ENCODE measurements around the gene PMPCA.

The PMPCA gene

GRCh38 chr9:136442265-136442664 lies 31.8 kb downstream of the PMPCA start:
- Histone ChIP-seq H3K27ac (ENCODE audit: low read depth, low read length) (no peak overlapping the region), H3K4me1 (ENCODE audit: insufficient read depth, low read length) (peaks cover 17% of the 10 kb centered on the region), H3K9me3 (ENCODE audit: low read length) (no peaks in the 10 kb centered on the region), H3K36me3 (ENCODE audit: insufficient read depth, low read length) (peaks cover 55% of the 10 kb centered on the region), H3K9ac (ENCODE audit: low read length) (no peak overlapping the region), H3K27me3 (ENCODE audit: control insufficient read depth in 1 of 2, insufficient read depth in 2 of 2, low read length in 2 of 2) (no peaks in the 10 kb centered on the region), H3K4me3 (ENCODE audit: low read depth in 1 of 2, low read length in 2 of 2) (no peak overlapping the region)

GRCh38 chr9:136443087-136443486 lies 32.6 kb downstream of the PMPCA start:
- H3K4me1 ChIP-seq (ENCODE audit: insufficient read depth, low read length) = peaks cover 9% of the 10 kb centered on the region
- no peaks in the 10 kb centered on the region for H3K9me3 ChIP-seq (ENCODE audit: low read length)
- no peaks in the 10 kb centered on the region for H3K27me3 ChIP-seq (ENCODE audit: control insufficient read depth in 1 of 2, insufficient read depth in 2 of 2, low read length in 2 of 2)
- H3K36me3 ChIP-seq (ENCODE audit: insufficient read depth, low read length) = peaks cover 63% of the 10 kb centered on the region
- H3K4me3 ChIP-seq (ENCODE audit: low read depth in 1 of 2, low read length in 2 of 2) = no peak overlapping the region
- H3K27ac ChIP-seq (ENCODE audit: low read depth, low read length) = no peak overlapping the region
- H3K9ac ChIP-seq (ENCODE audit: low read length) = no peak overlapping the region

- H3K36me3 ChIP-seq (ENCODE audit: insufficient read depth, low read length) = peaks cover 69% of the 10 kb centered on the region
Measured at GRCh38 chr9:136443687-136444086, 33.2 kb downstream of the PMPCA start.

GRCh38 chr9:136444102-136444501 lies 33.6 kb downstream of the PMPCA start:
- Histone ChIP-seq H3K36me3 (ENCODE audit: insufficient read depth, low read length) (peaks cover 73% of the 10 kb centered on the region), H3K4me3 (ENCODE audit: low read depth in 1 of 2, low read length in 2 of 2) (no peak overlapping the region), H3K9me3 (ENCODE audit: low read length) (no peaks in the 10 kb centered on the region), H3K9ac (ENCODE audit: low read length) (no peak overlapping the region), H3K27me3 (ENCODE audit: control insufficient read depth in 1 of 2, insufficient read depth in 2 of 2, low read length in 2 of 2) (no peaks in the 10 kb centered on the region), H3K4me1 (ENCODE audit: insufficient read depth, low read length) (peaks cover 6% of the 10 kb centered on the region), H3K27ac (ENCODE audit: low read depth, low read length) (no peak overlapping the region)

More at GRCh38 chr9:136443687-136444086, 33.2 kb downstream of the PMPCA start:
- Histone ChIP-seq H3K4me1 (ENCODE audit: insufficient read depth, low read length) (peaks cover 6% of the 10 kb centered on the region), H3K4me3 (ENCODE audit: low read depth in 1 of 2, low read length in 2 of 2) (no peak overlapping the region), H3K27ac (ENCODE audit: low read depth, low read length) (no peak overlapping the region), H3K27me3 (ENCODE audit: control insufficient read depth in 1 of 2, insufficient read depth in 2 of 2, low read length in 2 of 2) (no peaks in the 10 kb centered on the region), H3K9ac (ENCODE audit: low read length) (no peak overlapping the region), H3K9me3 (ENCODE audit: low read length) (no peaks in the 10 kb centered on the region)

DNA sequence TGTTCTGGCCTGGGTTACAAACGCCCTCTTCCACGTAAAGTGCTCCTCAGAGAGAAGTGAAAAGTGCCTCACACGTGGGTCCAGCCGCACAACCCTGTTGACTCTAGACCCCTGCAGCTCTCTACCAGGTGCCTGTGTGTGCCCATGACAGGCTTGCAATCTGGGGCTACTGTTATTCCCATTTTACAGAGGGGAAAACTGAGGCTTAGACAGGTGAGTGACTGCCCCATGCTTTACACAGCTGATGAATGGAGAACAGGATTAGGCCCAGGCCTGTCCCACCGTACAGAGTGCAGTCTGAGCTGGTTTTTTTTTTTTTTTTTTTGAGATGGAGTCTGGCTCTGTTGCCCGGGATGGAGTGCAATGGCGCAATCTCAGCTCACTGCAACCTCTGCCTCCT lies 35.3 kb downstream of the PMPCA start:
- H3K36me3 ChIP-seq (ENCODE audit: insufficient read depth, low read length) = peaks cover 84% of the 10 kb centered on the region

DNA sequence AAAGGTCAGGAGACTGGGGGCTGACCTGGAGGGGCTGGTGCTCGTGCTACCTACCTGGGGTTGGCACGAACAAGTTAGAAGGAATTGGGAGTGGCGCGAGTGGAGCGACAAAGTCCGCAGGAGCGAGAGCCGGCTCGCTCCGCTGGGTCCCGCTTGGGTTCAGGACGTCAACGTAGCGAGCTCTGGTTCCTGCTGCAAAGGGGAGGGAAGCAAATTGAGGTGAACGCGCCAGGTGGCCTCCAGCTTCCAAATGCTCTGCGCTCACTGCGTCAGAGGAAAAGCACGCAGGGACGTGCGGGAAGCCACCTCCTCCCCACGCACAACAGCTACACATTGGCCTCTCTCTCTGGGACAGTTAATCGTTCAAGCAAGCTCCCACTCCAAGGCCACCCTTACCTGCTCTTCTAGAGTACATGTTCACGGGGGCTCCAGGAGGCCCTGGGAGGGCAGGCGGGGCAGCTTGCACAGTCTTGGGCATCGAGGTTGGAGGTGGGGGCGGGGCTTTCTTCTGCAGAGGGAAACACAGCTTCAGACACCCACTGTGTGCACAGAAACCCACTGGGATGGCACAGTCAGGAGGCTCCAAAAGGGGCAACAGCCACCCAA lies 36.8 kb downstream of the PMPCA start:
- H3K4me3 ChIP-seq (ENCODE audit: low read depth in 1 of 2, low read length in 2 of 2) = no peak overlapping the region
- no peaks in the 10 kb centered on the region for H3K27me3 ChIP-seq (ENCODE audit: control insufficient read depth in 1 of 2, insufficient read depth in 2 of 2, low read length in 2 of 2)
- H3K9ac ChIP-seq (ENCODE audit: low read length) = no peak overlapping the region
- no peaks in the 10 kb centered on the region for H3K9me3 ChIP-seq (ENCODE audit: low read length)
- H3K27ac ChIP-seq (ENCODE audit: low read depth, low read length) = no peak overlapping the region
- no peaks in the 10 kb centered on the region for H3K4me1 ChIP-seq (ENCODE audit: insufficient read depth, low read length)
- peaks cover 80% of the 10 kb centered on the region for H3K36me3 ChIP-seq (ENCODE audit: insufficient read depth, low read length)

More for the DNA sequence above, 35.3 kb downstream of the PMPCA start:
- Histone ChIP-seq H3K9me3 (ENCODE audit: low read length) (no peaks in the 10 kb centered on the region), H3K4me3 (ENCODE audit: low read depth in 1 of 2, low read length in 2 of 2) (no peak overlapping the region), H3K9ac (ENCODE audit: low read length) (no peak overlapping the region), H3K27me3 (ENCODE audit: control insufficient read depth in 1 of 2, insufficient read depth in 2 of 2, low read length in 2 of 2) (no peaks in the 10 kb centered on the region), H3K27ac (ENCODE audit: low read depth, low read length) (no peak overlapping the region), H3K4me1 (ENCODE audit: insufficient read depth, low read length) (no peaks in the 10 kb centered on the region)

DNA sequence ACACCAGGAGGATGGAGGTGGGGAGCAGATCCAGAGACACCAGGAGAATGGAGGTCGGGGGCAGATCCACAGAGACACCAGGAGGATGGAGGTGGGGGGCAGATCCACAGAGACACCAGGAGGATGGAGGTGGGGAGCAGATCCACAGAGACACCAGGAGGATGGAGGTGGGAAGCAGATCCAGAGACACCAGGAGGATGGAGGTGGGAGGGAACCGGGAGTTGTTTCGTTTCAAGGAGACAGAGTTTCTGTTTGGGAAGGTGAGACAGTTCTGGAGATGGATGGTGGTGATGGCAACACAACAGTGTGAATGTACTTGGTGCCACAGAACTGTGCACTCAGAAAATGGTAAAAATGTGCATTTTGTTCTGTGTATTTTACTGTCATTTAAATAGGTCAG lies 38.2 kb downstream of the PMPCA start:
- peaks cover 78% of the 10 kb centered on the region for H3K36me3 ChIP-seq (ENCODE audit: insufficient read depth, low read length)
- no peak overlapping the region for H3K4me3 ChIP-seq (ENCODE audit: low read depth in 1 of 2, low read length in 2 of 2)
- no peak overlapping the region for H3K9ac ChIP-seq (ENCODE audit: low read length)
- no peak overlapping the region for H3K27ac ChIP-seq (ENCODE audit: low read depth, low read length)
- H3K27me3 ChIP-seq (ENCODE audit: control insufficient read depth in 1 of 2, insufficient read depth in 2 of 2, low read length in 2 of 2) = no peaks in the 10 kb centered on the region
- H3K9me3 ChIP-seq (ENCODE audit: low read length) = no peaks in the 10 kb centered on the region
- H3K4me1 ChIP-seq (ENCODE audit: insufficient read depth, low read length) = no peaks in the 10 kb centered on the region

DNA sequence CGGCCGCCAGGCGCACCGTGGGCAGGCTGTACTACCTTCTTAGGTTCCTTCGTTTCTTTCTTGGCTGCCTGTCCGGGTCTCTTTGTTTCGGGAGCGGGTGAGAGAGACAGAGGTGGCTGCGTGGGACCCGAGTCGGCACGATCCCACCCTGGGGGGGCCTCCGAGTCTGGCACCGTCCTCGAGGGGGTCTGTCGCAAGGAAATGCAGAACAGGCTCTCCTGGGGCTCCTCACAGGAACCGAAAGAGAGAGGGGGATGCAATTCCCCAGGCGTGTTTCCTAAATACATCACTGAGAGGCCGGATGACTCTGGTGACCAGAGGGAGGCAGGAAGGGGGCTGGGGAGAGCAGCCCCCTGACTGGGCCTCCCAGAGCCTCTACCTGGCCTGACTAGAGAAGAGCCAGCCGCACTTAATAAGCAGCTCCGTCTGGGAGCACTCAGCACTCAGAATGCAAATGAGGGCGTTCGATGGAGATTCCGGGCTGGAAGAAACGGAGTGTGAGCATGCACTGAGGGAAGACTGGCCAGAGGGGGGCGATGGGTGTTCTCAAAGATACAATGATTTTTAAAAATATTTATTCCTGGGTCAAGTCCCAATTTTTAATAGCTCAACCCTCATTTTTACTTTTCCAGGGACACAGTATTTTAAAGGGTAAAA lies 40.9 kb downstream of the PMPCA start:
- H3K4me3 ChIP-seq (ENCODE audit: low read depth in 1 of 2, low read length in 2 of 2) = no peak overlapping the region
- H3K36me3 ChIP-seq (ENCODE audit: insufficient read depth, low read length) = peaks cover 85% of the 10 kb centered on the region

DNA sequence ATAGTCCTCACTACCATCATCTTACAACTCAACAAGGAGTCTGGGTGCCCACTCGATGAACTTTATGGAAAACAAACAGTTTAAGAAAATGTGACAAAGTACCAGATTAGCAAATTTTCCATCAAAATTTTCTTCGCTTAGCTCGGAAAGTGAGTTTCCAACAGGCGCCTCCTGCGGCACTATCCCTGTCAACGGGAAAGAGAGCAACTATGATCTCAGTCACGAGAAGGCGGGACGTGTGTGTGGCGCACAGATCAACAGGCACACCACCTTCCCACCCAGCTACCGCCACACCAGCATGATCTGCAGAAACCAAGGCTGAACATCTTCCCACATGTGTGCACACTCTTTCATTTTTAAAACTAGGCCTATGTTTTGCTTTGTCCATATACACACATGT lies 42.9 kb downstream of the PMPCA start:
- H3K36me3 ChIP-seq (ENCODE audit: insufficient read depth, low read length) = peaks cover 86% of the 10 kb centered on the region
- H3K9ac ChIP-seq (ENCODE audit: low read length) = no peak overlapping the region
- H3K27me3 ChIP-seq (ENCODE audit: control insufficient read depth in 1 of 2, insufficient read depth in 2 of 2, low read length in 2 of 2) = no peaks in the 10 kb centered on the region

More for the DNA sequence above, 40.9 kb downstream of the PMPCA start:
- H3K27ac ChIP-seq (ENCODE audit: low read depth, low read length) = no peak overlapping the region
- no peaks in the 10 kb centered on the region for H3K9me3 ChIP-seq (ENCODE audit: low read length)
- no peaks in the 10 kb centered on the region for H3K4me1 ChIP-seq (ENCODE audit: insufficient read depth, low read length)
- H3K27me3 ChIP-seq (ENCODE audit: control insufficient read depth in 1 of 2, insufficient read depth in 2 of 2, low read length in 2 of 2) = no peaks in the 10 kb centered on the region
- no peak overlapping the region for H3K9ac ChIP-seq (ENCODE audit: low read length)

GRCh38 chr9:136454026-136454796 lies 43.8 kb downstream of the PMPCA start:
- H3K36me3 ChIP-seq (ENCODE audit: insufficient read depth, low read length) = peaks cover 86% of the 10 kb centered on the region
- H3K27me3 ChIP-seq (ENCODE audit: control insufficient read depth in 1 of 2, insufficient read depth in 2 of 2, low read length in 2 of 2) = no peaks in the 10 kb centered on the region
- H3K9ac ChIP-seq (ENCODE audit: low read length) = no peak overlapping the region
- H3K4me1 ChIP-seq (ENCODE audit: insufficient read depth, low read length) = no peaks in the 10 kb centered on the region
- no peaks in the 10 kb centered on the region for H3K9me3 ChIP-seq (ENCODE audit: low read length)
- H3K27ac ChIP-seq (ENCODE audit: low read depth, low read length) = no peak overlapping the region
- H3K4me3 ChIP-seq (ENCODE audit: low read depth in 1 of 2, low read length in 2 of 2) = no peak overlapping the region

More for the DNA sequence above, 42.9 kb downstream of the PMPCA start:
- no peak overlapping the region for H3K4me3 ChIP-seq (ENCODE audit: low read depth in 1 of 2, low read length in 2 of 2)
- H3K4me1 ChIP-seq (ENCODE audit: insufficient read depth, low read length) = no peaks in the 10 kb centered on the region
- H3K27ac ChIP-seq (ENCODE audit: low read depth, low read length) = no peak overlapping the region
- H3K9me3 ChIP-seq (ENCODE audit: low read length) = no peaks in the 10 kb centered on the region

DNA sequence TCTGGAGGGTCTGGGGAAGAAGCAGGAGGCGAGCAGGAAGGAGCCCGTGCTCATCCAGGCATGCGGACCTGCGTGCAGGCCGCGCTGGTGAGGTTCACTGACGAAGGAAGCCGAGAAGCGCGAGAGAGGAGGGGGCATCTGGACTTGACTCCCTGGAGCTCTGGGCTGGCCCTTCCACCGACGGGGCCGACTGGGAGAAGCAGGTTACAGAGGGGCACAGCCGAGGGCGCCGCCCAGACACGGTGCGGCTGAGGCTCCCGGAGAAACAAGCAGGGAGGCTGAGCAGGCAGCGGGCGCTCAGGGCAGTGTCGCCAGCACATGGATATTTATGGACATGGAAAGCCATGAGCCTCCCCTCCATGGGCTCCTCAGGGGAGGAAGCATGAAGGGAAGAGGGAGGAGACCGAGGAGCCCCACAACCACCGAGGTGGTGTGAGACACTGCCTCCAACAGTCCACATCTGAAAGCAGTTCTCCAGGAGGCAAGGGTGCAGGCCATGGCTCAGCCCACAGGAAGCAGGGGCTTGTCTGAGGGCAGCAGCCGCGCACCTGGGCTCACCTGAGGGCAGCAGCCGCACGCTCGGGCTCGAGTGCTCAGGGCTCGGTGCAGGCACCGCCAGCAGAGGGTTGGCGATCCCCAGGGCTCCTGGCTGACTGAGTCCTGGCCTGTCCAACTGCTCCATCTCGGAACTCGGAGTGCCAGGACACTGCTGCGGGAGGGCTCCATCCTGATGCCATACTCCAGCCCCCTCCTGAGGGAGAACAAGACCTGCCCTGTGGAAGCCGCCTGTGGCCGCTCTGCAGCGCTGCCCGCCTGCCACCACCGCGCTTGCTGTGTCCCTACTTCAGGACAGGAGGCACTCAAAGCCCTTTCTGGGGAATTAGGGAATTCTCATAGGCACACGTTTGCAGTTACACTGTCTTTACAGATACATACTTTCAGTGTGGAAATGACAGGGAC lies 44.9 kb downstream of the PMPCA start:
- Histone ChIP-seq H3K4me3 (ENCODE audit: low read depth in 1 of 2, low read length in 2 of 2) (no peak overlapping the region), H3K27ac (ENCODE audit: low read depth, low read length) (no peak overlapping the region), H3K4me1 (ENCODE audit: insufficient read depth, low read length) (no peaks in the 10 kb centered on the region), H3K36me3 (ENCODE audit: insufficient read depth, low read length) (peaks cover 84% of the 10 kb centered on the region), H3K27me3 (ENCODE audit: control insufficient read depth in 1 of 2, insufficient read depth in 2 of 2, low read length in 2 of 2) (no peaks in the 10 kb centered on the region), H3K9me3 (ENCODE audit: low read length) (no peaks in the 10 kb centered on the region), H3K9ac (ENCODE audit: low read length) (no peak overlapping the region)
